ENCODE results near the gene ABCA9.

GRCh38 chr17:69078864-69079263, 18.1 kb upstream of the ABCA9 start:
- TF ChIP-seq POLR2A (IDR thresholded peaks at IDR 0.05) (no peak), CTCF (IDR thresholded peaks at IDR 0.05) (no peak)

All from adrenal gland (tissue), 5 donors.